H1 (cell line): Measurements from ENCODE around the gene CEMIP2. TPM values are rescaled to one million over a fixed set of nuclear protein-coding genes. Genes with fewer than 3 reads are reported as not detected.
A peak's percentile ranks its signal among the peaks of the same experiment; 100 is the strongest.

Experiments used
- BCL11A ChIP-seq, 2 experiments: IDR thresholded peaks; one replicate each; pipeline ENCODE4 v1.6.1; 2011; ENCODE audit warnings: low read depth in 2 of 2, low read length in 2 of 2, mild to moderate bottlenecking in 2 of 2
- EP300 ChIP-seq, 2 experiments: IDR thresholded peaks; 1 replicate in 1 of 2; 2 replicates in 1 of 2; pipeline ENCODE4 v1.6.1; 2011 to 2012; ENCODE audit warnings: low read depth in 2 of 2, low read length in 2 of 2, mild to moderate bottlenecking in 2 of 2, borderline replicate concordance in 1 of 2, inconsistent platforms in 1 of 2, moderate library complexity in 1 of 2
- HDAC6 ChIP-seq: IDR thresholded peaks from one replicate; pipeline ENCODE4 v1.7.1; 2012; ENCODE audit warnings: low read depth, mild to moderate bottlenecking, inconsistent platforms, low read length, moderate library complexity
- MAX ChIP-seq: IDR thresholded peaks from 2 replicates; pipeline ENCODE4 v1.6.1; 2012; ENCODE audit warnings: inconsistent platforms
- NANOG ChIP-seq: IDR thresholded peaks from 2 replicates; pipeline ENCODE4 v1.6.1; 2011; ENCODE audit warnings: low read length, low read depth, mild to moderate bottlenecking, inconsistent platforms; ENCODE audit not compliant: insufficient read depth, poor library complexity, severe bottlenecking
- POLR2A ChIP-seq, 2 experiments: IDR thresholded peaks; 1 replicate in 1 of 2; 2 replicates in 1 of 2; pipeline ENCODE4 v1.6.1; 2011; ENCODE audit warnings: low read depth in 2 of 2, low read length in 2 of 2, mild to moderate bottlenecking in 2 of 2; ENCODE audit errors: control extremely low read depth in 1 of 2
- SAP30 ChIP-seq: fragments of 300-600 bp; sonication (generic); IDR thresholded peaks from 2 replicates; pipeline ENCODE4 v1.7.1; 2012; ENCODE audit warnings: low read length, moderate library complexity, mild to moderate bottlenecking, inconsistent platforms; ENCODE audit not compliant: insufficient read depth, insufficient replicate concordance
- SP1 ChIP-seq: IDR thresholded peaks from 2 replicates; pipeline ENCODE4 v1.6.1; 2011; ENCODE audit warnings: low read depth, low read length
- SP4 ChIP-seq: IDR thresholded peaks from 2 replicates; pipeline ENCODE4 v1.6.1; 2012; ENCODE audit warnings: low read length, inconsistent platforms
- TCF12 ChIP-seq: IDR thresholded peaks from 2 replicates; pipeline ENCODE4 v1.6.1; 2011; ENCODE audit warnings: low read depth, mild to moderate bottlenecking, low read length
- YY1 ChIP-seq: IDR thresholded peaks from 2 replicates; pipeline ENCODE4 v1.6.1; 2011; ENCODE audit warnings: low read depth, mild to moderate bottlenecking, low read length
- polyA plus RNA-seq, 7 experiments: library from polyadenylated mRNA; depleted of rRNA in 3 of 7; stranded (reverse) in 5 of 7; unstranded in 2 of 7; fragments of >200 nt in 5 of 7; fragments of 200-250 nt in 2 of 7; gene quantifications; 1 replicate in 5 of 7; 2 replicates in 1 of 7; 4 replicates in 1 of 7; pipeline versions ENCODE4 v1.2.1 to v1.2.3, GENCODE V29; 2011 to 2013; ENCODE audit warnings: missing spikeins in 2 of 7, mixed read lengths in 2 of 7
- total RNA-seq: library from RNA; stranded (reverse); fragmentation: NEBNext Ultra II Directional; extraction: Animal tissue kit (Norgen Biotek cat#: 25700); gene quantifications from 2 replicates; pipeline ENCODE4 v1.2.1, GENCODE V29; 2021
- TF ChIP-seq, protein P1 (sequence below): fragments of 300-600 bp; sonication (generic); IDR thresholded peaks from 2 replicates; pipeline ENCODE4 v1.7.1; 2012; ENCODE audit warnings: low read length, moderate library complexity, mild to moderate bottlenecking, inconsistent platforms; ENCODE audit not compliant: insufficient replicate concordance

The CEMIP2 gene
- total and polyA plus RNA-seq, 2 of the 8 experiments (the other 6 are each of a cell fraction or from before 2014, with no cell fraction given): 25.2 to 52.1 TPM

- TF ChIP-seq, protein P1, sequence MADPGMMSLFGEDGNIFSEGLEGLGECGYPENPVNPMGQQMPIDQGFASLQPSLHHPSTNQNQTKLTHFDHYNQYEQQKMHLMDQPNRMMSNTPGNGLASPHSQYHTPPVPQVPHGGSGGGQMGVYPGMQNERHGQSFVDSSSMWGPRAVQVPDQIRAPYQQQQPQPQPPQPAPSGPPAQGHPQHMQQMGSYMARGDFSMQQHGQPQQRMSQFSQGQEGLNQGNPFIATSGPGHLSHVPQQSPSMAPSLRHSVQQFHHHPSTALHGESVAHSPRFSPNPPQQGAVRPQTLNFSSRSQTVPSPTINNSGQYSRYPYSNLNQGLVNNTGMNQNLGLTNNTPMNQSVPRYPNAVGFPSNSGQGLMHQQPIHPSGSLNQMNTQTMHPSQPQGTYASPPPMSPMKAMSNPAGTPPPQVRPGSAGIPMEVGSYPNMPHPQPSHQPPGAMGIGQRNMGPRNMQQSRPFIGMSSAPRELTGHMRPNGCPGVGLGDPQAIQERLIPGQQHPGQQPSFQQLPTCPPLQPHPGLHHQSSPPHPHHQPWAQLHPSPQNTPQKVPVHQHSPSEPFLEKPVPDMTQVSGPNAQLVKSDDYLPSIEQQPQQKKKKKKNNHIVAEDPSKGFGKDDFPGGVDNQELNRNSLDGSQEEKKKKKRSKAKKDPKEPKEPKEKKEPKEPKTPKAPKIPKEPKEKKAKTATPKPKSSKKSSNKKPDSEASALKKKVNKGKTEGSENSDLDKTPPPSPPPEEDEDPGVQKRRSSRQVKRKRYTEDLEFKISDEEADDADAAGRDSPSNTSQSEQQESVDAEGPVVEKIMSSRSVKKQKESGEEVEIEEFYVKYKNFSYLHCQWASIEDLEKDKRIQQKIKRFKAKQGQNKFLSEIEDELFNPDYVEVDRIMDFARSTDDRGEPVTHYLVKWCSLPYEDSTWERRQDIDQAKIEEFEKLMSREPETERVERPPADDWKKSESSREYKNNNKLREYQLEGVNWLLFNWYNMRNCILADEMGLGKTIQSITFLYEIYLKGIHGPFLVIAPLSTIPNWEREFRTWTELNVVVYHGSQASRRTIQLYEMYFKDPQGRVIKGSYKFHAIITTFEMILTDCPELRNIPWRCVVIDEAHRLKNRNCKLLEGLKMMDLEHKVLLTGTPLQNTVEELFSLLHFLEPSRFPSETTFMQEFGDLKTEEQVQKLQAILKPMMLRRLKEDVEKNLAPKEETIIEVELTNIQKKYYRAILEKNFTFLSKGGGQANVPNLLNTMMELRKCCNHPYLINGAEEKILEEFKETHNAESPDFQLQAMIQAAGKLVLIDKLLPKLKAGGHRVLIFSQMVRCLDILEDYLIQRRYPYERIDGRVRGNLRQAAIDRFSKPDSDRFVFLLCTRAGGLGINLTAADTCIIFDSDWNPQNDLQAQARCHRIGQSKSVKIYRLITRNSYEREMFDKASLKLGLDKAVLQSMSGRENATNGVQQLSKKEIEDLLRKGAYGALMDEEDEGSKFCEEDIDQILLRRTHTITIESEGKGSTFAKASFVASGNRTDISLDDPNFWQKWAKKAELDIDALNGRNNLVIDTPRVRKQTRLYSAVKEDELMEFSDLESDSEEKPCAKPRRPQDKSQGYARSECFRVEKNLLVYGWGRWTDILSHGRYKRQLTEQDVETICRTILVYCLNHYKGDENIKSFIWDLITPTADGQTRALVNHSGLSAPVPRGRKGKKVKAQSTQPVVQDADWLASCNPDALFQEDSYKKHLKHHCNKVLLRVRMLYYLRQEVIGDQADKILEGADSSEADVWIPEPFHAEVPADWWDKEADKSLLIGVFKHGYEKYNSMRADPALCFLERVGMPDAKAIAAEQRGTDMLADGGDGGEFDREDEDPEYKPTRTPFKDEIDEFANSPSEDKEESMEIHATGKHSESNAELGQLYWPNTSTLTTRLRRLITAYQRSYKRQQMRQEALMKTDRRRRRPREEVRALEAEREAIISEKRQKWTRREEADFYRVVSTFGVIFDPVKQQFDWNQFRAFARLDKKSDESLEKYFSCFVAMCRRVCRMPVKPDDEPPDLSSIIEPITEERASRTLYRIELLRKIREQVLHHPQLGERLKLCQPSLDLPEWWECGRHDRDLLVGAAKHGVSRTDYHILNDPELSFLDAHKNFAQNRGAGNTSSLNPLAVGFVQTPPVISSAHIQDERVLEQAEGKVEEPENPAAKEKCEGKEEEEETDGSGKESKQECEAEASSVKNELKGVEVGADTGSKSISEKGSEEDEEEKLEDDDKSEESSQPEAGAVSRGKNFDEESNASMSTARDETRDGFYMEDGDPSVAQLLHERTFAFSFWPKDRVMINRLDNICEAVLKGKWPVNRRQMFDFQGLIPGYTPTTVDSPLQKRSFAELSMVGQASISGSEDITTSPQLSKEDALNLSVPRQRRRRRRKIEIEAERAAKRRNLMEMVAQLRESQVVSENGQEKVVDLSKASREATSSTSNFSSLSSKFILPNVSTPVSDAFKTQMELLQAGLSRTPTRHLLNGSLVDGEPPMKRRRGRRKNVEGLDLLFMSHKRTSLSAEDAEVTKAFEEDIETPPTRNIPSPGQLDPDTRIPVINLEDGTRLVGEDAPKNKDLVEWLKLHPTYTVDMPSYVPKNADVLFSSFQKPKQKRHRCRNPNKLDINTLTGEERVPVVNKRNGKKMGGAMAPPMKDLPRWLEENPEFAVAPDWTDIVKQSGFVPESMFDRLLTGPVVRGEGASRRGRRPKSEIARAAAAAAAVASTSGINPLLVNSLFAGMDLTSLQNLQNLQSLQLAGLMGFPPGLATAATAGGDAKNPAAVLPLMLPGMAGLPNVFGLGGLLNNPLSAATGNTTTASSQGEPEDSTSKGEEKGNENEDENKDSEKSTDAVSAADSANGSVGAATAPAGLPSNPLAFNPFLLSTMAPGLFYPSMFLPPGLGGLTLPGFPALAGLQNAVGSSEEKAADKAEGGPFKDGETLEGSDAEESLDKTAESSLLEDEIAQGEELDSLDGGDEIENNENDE: peak; percentile 91
- TF ChIP-seq BCL11A (IDR thresholded peaks at IDR 0.05; ENCODE audit: low read depth in 2 of 2, low read length in 2 of 2) (peak; percentile 27 to 91), TCF12 (peak; percentile 89; the same call in 1 of the 2 replicates), SAP30 (no peak), SP4 (0 out of 2 replicates have a peak, but pooled peaks have one; percentile 29), NANOG (peak; percentile 67), POLR2A (IDR thresholded peaks at IDR 0.05; ENCODE audit: control extremely low read depth in 1 of 2, low read depth in 2 of 2, low read length in 2 of 2) (peak in 1 of 2 experiments; percentile 48; a peak in 1 of 3 replicates), HDAC6 (no peak), MAX (no peak), SP1 (peak; percentile 95), YY1 (peak; percentile 81), EP300 (IDR thresholded peaks at IDR 0.05; ENCODE audit: borderline replicate concordance in 1 of 2, low read depth in 2 of 2, low read length in 2 of 2) (peak in 1 of 2 experiments; percentile 91; a peak in 2 of 3 replicates)
Measured at GRCh38 chr9:71758277-71758676, 10.0 kb downstream of the CEMIP2 start (continued).
